Omental fat pad (tissue), 4 donors: ENCODE results near the gene C6orf118. TPM values are rescaled to one million over a fixed set of nuclear protein-coding genes. Genes with fewer than 3 reads are reported as not detected.

ENCODE experiments used
- ATAC-seq: fragments of 150-250 bp; one replicate; pipeline ENCODE4 v1.9.1; 2016; ENCODE audit warnings: mild to moderate bottlenecking, moderate library complexity; ENCODE audit not compliant: low FRiP score
- DNase-seq: peaks from one replicate; pipeline ENCODE4 v3.0.0-alpha.2; 2019; ENCODE audit warnings: low spot score
- CTCF ChIP-seq, 3 donors: fragments of 450-650 bp; IDR thresholded peaks; one replicate each; pipeline ENCODE4 v1.5.1; 2016 to 2017; ENCODE audit warnings: antibody characterized with exemption in 3 of 3, mild to moderate bottlenecking in 3 of 3, moderate library complexity in 2 of 3
- total RNA-seq, 4 donors: library from RNA; depleted of rRNA; stranded (reverse); fragments of >200 nt; gene quantifications; one replicate each; pipeline ENCODE4 v1.1.0, GENCODE V29; 2016

The C6orf118 gene
- total RNA-seq, 4 donors from 2014 or later, result not detected

GRCh38 chr6:165306955-165307354 lies 2.5 kb downstream of the C6orf118 start:
- TF ChIP-seq CTCF (IDR thresholded peaks at IDR 0.05), result no peak
- no peak for ATAC-seq
- DNase-seq, result no peak

- no peak for TF ChIP-seq CTCF (IDR thresholded peaks at IDR 0.05)
- DNase-seq (no peak), ATAC-seq (no peak)
Measured at GRCh38 chr6:165301372-165302246, 7.8 kb downstream of the C6orf118 start.

- ATAC-seq, result no peak
- no peak for TF ChIP-seq CTCF (IDR thresholded peaks at IDR 0.05)
- no peak for DNase-seq
Measured at GRCh38 chr6:165300422-165300936, 8.9 kb downstream of the C6orf118 start.

GRCh38 chr6:165298875-165299274 lies 10.5 kb downstream of the C6orf118 start:
- DNase-seq, result no peak
- ATAC-seq, result no peak
- TF ChIP-seq CTCF (IDR thresholded peaks at IDR 0.05), result no peak

- DNase-seq (no peak), ATAC-seq (no peak)
- no peak for TF ChIP-seq CTCF (IDR thresholded peaks at IDR 0.05)
Measured at GRCh38 chr6:165298402-165298801, 11.0 kb downstream of the C6orf118 start.

GRCh38 chr6:165292657-165293056 lies 16.7 kb downstream of the C6orf118 start:
- no peak for ATAC-seq

More at GRCh38 chr6:165292657-165293056, 16.7 kb downstream of the C6orf118 start:
- DNase-seq, result no peak
- no peak for TF ChIP-seq CTCF (IDR thresholded peaks at IDR 0.05)
